Measurements from ENCODE around the gene POU4F2.

The POU4F2 gene, protein sequence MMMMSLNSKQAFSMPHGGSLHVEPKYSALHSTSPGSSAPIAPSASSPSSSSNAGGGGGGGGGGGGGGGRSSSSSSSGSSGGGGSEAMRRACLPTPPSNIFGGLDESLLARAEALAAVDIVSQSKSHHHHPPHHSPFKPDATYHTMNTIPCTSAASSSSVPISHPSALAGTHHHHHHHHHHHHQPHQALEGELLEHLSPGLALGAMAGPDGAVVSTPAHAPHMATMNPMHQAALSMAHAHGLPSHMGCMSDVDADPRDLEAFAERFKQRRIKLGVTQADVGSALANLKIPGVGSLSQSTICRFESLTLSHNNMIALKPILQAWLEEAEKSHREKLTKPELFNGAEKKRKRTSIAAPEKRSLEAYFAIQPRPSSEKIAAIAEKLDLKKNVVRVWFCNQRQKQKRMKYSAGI

DNA sequence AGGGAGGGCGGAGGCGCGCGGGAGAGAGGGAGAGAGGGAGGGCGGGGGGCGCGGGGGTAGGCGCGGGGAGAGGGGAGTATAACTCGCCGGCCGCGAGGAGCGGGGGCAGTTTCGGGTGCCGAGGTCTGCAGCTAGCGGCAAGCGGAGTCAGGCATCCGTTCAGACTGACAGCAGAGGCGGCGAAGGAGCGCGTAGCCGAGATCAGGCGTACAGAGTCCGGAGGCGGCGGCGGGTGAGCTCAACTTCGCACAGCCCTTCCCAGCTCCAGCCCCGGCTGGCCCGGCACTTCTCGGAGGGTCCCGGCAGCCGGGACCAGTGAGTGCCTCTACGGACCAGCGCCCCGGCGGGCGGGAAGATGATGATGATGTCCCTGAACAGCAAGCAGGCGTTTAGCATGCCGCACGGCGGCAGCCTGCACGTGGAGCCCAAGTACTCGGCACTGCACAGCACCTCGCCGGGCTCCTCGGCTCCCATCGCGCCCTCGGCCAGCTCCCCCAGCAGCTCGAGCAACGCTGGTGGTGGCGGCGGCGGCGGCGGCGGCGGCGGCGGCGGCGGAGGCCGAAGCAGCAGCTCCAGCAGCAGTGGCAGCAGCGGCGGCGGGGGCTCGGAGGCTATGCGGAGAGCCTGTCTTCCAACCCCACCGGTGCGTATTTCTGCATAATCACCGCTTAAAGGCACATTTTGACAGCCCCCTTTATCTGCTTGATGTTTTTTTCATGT is at the start of gene POU4F2:
Gene POU4F2 (plus strand): TSS at position 108 of the 720 bp plus-strand sequence. CDS start 248 bp downstream, at position 356.
- H3K4me1 ChIP-seq (ENCODE audit: control insufficient read depth, insufficient read depth, low read length), result no peaks in the 10 kb centered on the region
- no peak within 1 kb of the TSS for H3K4me3 ChIP-seq (ENCODE audit: low read length)
- H3K27ac ChIP-seq (ENCODE audit: low read depth, low read length), result no peak within 1 kb of the TSS
- no peaks in the 10 kb centered on the region for H3K36me3 ChIP-seq (ENCODE audit: control insufficient read depth, insufficient read depth, low read length)
- H3K9ac ChIP-seq (ENCODE audit: low read length), result no peak within 1 kb of the TSS
- H3K27me3 ChIP-seq (ENCODE audit: control insufficient read depth, insufficient read depth, low read length), result peaks cover 19% of the 10 kb centered on the region

DNA sequence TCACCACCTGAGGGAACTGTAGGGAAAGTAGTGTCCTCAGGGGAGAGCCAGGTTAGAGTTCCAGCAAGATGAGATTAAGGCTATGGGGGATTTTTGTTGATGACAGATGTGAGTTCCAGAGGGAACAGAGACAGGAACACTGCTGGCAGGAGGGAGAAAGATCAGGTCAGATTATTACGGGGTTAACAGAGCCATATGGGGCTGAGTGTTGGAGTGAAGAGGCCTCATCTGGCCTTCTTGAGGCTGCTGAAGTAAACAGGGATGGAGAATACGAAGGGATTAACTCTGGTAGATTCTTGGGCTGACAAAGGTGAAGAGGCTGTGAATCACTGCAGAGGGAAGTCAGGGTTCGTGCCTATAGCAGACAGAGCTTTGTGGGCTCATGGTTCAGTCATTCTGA is 47.9 kb upstream of the POU4F2 start:
- Histone ChIP-seq H3K27me3 (ENCODE audit: control insufficient read depth, insufficient read depth, low read length) (no peaks in the 10 kb centered on the region), H3K36me3 (ENCODE audit: control insufficient read depth, insufficient read depth, low read length) (no peaks in the 10 kb centered on the region), H3K4me3 (ENCODE audit: low read length) (no peak overlapping the region), H3K9ac (ENCODE audit: low read length) (no peak overlapping the region), H3K4me1 (ENCODE audit: control insufficient read depth, insufficient read depth, low read length) (no peaks in the 10 kb centered on the region), H3K27ac (ENCODE audit: low read depth, low read length) (no peak overlapping the region)

DNA sequence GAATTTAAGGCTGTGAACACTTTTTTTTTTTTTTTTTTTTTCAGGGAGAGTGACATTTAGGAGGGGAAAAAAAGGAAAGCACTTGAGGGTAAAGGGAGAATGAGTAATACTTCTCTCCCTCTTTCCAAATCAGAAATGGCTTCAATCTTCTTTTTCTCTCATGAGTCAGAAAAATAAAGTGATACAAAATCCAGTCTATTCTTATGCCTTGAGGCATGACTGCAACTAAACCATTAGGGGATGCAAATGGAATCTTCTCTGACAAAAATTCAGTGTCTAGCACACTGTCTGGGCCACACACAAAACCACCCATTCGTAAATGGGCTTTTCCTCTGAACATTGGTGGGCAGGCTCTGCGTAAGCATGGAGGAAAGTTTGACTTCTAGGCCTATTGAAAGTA is 46.7 kb upstream of the POU4F2 start:
- H3K27ac ChIP-seq (ENCODE audit: low read depth, low read length), result no peak overlapping the region
- H3K36me3 ChIP-seq (ENCODE audit: control insufficient read depth, insufficient read depth, low read length), result no peaks in the 10 kb centered on the region
- H3K27me3 ChIP-seq (ENCODE audit: control insufficient read depth, insufficient read depth, low read length), result no peaks in the 10 kb centered on the region
- no peak overlapping the region for H3K4me3 ChIP-seq (ENCODE audit: low read length)
- H3K4me1 ChIP-seq (ENCODE audit: control insufficient read depth, insufficient read depth, low read length), result no peaks in the 10 kb centered on the region
- H3K9ac ChIP-seq (ENCODE audit: low read length), result no peak overlapping the region

DNA sequence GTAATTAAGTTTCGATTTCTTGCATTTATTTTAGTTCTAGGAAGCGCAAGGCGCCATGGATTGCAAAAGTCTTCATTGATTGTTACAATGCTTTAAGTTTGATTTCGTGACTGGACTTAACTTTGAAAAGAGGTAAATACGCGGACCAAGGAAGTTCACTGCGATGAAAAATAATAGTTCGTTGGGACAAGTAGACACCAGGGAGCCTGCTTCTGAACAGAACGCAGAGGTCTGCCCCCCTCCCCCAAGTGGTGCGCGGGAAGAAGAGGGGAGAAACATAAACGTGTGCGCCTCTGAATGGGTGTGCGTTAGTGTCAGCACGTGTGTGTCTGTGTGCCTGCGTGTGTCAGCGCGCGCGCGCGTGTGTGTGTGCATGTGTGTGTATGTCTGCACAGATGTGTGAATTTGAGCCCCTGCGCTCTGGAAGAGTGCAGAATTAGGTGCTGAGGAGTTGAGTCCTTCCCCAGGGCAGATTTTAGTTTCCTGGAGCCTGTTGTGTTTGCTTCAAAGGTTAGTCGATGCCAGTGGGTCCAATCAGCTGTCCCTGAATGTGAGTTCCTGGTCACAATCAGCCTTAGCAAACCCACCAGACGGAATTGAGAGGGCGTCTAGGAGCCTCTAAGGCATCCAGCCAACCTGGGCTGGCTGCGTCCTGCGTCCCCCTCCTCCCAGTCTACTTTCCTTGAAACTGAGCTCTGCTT is 5.8 kb upstream of the POU4F2 start:
- Histone ChIP-seq H3K4me3 (ENCODE audit: low read length) (no peak overlapping the region), H3K36me3 (ENCODE audit: control insufficient read depth, insufficient read depth, low read length) (no peaks in the 10 kb centered on the region), H3K27me3 (ENCODE audit: control insufficient read depth, insufficient read depth, low read length) (peaks cover 16% of the 10 kb centered on the region), H3K4me1 (ENCODE audit: control insufficient read depth, insufficient read depth, low read length) (no peaks in the 10 kb centered on the region), H3K9ac (ENCODE audit: low read length) (no peak overlapping the region), H3K27ac (ENCODE audit: low read depth, low read length) (no peak overlapping the region)

DNA sequence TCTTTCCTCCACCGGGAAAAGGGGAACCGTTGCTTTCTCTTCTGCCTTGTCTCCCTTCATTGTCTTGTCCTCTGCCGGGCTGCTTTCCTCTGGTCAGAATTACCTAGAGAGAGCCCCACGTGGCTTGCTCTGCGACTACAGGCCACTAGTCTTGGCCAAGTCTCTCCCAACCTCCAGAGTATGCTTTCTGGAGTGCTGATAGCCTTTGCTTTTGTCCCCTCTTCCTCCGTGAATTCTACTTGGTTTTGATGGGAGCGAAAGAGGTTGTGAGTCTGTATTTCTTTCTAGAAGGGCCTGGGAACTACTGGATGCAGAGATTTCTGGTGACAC is 5.3 kb upstream of the POU4F2 start:
- peaks cover 16% of the 10 kb centered on the region for H3K27me3 ChIP-seq (ENCODE audit: control insufficient read depth, insufficient read depth, low read length)
- H3K4me1 ChIP-seq (ENCODE audit: control insufficient read depth, insufficient read depth, low read length), result no peaks in the 10 kb centered on the region
- H3K9ac ChIP-seq (ENCODE audit: low read length), result no peak overlapping the region
- no peak overlapping the region for H3K27ac ChIP-seq (ENCODE audit: low read depth, low read length)
- H3K4me3 ChIP-seq (ENCODE audit: low read length), result no peak overlapping the region
- H3K36me3 ChIP-seq (ENCODE audit: control insufficient read depth, insufficient read depth, low read length), result no peaks in the 10 kb centered on the region

DNA sequence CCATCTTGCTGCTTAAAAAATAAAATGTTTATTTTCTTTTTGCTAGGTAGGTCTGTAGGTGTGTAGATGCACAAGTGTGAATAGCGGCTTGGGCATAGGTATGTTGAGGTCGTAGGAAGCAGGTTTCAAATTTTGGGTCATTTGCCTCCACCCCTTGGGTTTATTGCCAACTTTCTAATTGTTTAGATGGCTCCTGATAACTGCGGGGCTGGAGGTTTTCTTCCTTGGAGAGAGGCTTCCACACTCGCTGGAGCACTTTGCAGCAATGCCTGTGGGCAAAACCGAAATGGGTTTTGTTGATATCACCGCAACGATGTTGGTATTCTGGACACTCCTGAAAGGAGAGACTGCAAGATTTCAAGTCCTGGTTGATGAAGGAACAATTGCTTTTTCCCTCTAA is 3.9 kb upstream of the POU4F2 start:
- peaks cover 17% of the 10 kb centered on the region for H3K27me3 ChIP-seq (ENCODE audit: control insufficient read depth, insufficient read depth, low read length)
- no peak overlapping the region for H3K4me3 ChIP-seq (ENCODE audit: low read length)
- no peak overlapping the region for H3K9ac ChIP-seq (ENCODE audit: low read length)
- no peak overlapping the region for H3K27ac ChIP-seq (ENCODE audit: low read depth, low read length)
- H3K4me1 ChIP-seq (ENCODE audit: control insufficient read depth, insufficient read depth, low read length), result no peaks in the 10 kb centered on the region
- H3K36me3 ChIP-seq (ENCODE audit: control insufficient read depth, insufficient read depth, low read length), result no peaks in the 10 kb centered on the region

DNA sequence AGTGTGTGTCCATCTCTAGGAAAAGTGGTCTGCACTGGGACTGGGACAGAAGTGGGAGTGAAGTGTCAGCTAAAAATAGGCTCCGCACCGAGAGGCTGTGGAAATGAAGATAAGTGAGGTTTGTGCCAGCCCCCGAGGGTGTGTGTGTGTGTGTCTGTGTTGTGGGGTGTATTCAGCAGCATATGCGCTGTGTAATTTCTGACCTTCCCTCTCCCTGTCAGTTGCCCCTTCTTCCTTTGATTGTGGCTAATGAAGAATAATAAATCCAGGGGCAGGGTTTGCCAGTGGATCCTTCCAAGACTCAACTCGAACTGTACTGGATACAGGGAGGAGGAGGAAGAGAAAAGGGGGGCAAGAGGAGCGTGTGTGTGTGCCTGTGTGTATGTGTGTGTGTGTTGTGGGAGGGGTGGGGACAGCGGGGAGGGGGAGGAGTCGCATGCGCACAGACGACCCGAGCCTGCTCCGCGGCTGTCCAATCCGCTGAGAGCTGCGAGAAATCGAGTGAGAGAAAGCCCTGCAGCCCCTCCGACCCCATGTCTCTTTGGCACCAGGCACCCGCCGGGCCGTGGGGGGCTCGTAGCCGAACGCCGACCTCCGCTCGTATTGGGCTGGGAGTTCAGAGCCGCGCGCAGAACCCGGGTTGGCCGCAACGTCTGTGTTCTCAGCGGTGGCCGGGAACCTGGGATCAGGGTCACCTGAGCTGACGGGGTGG is 916 bp upstream of the POU4F2 start:
- no peaks in the 10 kb centered on the region for H3K4me1 ChIP-seq (ENCODE audit: control insufficient read depth, insufficient read depth, low read length)
- no peaks in the 10 kb centered on the region for H3K36me3 ChIP-seq (ENCODE audit: control insufficient read depth, insufficient read depth, low read length)
- peaks cover 22% of the 10 kb centered on the region for H3K27me3 ChIP-seq (ENCODE audit: control insufficient read depth, insufficient read depth, low read length)
- H3K27ac ChIP-seq (ENCODE audit: low read depth, low read length), result no peak overlapping the region
- H3K4me3 ChIP-seq (ENCODE audit: low read length), result no peak overlapping the region
- H3K9ac ChIP-seq (ENCODE audit: low read length), result no peak overlapping the region

GRCh38 chr4:146638333-146638785 is 334 bp upstream of the POU4F2 start:
- Histone ChIP-seq H3K4me3 (ENCODE audit: low read length) (no peak overlapping the region), H3K9ac (ENCODE audit: low read length) (no peak overlapping the region), H3K27me3 (ENCODE audit: control insufficient read depth, insufficient read depth, low read length) (peaks cover 22% of the 10 kb centered on the region), H3K4me1 (ENCODE audit: control insufficient read depth, insufficient read depth, low read length) (no peaks in the 10 kb centered on the region), H3K27ac (ENCODE audit: low read depth, low read length) (no peak overlapping the region), H3K36me3 (ENCODE audit: control insufficient read depth, insufficient read depth, low read length) (no peaks in the 10 kb centered on the region)

GRCh38 chr4:146639506-146639932 is 826 bp downstream of the POU4F2 start:
- Histone ChIP-seq H3K4me1 (ENCODE audit: control insufficient read depth, insufficient read depth, low read length) (no peaks in the 10 kb centered on the region), H3K9ac (ENCODE audit: low read length) (no peak overlapping the region), H3K27ac (ENCODE audit: low read depth, low read length) (no peak overlapping the region), H3K36me3 (ENCODE audit: control insufficient read depth, insufficient read depth, low read length) (no peaks in the 10 kb centered on the region), H3K27me3 (ENCODE audit: control insufficient read depth, insufficient read depth, low read length) (peaks cover 19% of the 10 kb centered on the region), H3K4me3 (ENCODE audit: low read length) (no peak overlapping the region)

- H3K36me3 ChIP-seq (ENCODE audit: control insufficient read depth, insufficient read depth, low read length), result no peaks in the 10 kb centered on the region
- H3K27me3 ChIP-seq (ENCODE audit: control insufficient read depth, insufficient read depth, low read length), result peaks cover 19% of the 10 kb centered on the region
- H3K9ac ChIP-seq (ENCODE audit: low read length), result no peak overlapping the region
- no peaks in the 10 kb centered on the region for H3K4me1 ChIP-seq (ENCODE audit: control insufficient read depth, insufficient read depth, low read length)
- H3K4me3 ChIP-seq (ENCODE audit: low read length), result no peak overlapping the region
- H3K27ac ChIP-seq (ENCODE audit: low read depth, low read length), result no peak overlapping the region
These were observed 1.4 kb downstream of the POU4F2 start for GRCh38 chr4:146640021-146640464.

DNA sequence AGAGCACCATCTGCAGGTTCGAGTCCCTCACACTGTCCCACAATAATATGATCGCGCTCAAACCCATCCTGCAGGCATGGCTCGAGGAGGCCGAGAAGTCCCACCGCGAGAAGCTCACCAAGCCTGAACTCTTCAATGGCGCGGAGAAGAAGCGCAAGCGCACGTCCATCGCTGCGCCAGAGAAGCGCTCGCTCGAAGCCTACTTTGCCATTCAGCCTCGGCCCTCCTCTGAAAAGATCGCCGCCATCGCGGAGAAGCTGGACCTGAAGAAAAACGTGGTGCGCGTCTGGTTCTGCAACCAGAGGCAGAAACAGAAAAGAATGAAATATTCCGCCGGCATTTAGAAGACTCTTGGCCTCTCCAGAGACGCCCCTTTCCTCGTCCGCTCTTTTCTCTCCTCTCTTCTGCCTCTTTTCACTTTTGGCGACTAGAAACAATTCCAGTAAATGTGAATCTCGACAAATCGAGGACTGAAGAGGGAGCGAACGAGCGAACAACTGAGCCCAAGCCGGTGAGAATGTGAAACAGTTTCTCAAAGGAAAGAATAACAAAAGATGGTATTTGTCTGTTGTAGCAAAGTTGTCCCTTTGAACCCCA is 1.9 kb downstream of the POU4F2 start:
- no peak overlapping the region for H3K4me3 ChIP-seq (ENCODE audit: low read length)
- H3K9ac ChIP-seq (ENCODE audit: low read length), result no peak overlapping the region
- H3K36me3 ChIP-seq (ENCODE audit: control insufficient read depth, insufficient read depth, low read length), result no peaks in the 10 kb centered on the region
- H3K4me1 ChIP-seq (ENCODE audit: control insufficient read depth, insufficient read depth, low read length), result no peaks in the 10 kb centered on the region
- H3K27ac ChIP-seq (ENCODE audit: low read depth, low read length), result no peak overlapping the region
- H3K27me3 ChIP-seq (ENCODE audit: control insufficient read depth, insufficient read depth, low read length), result peaks cover 19% of the 10 kb centered on the region

- Histone ChIP-seq H3K4me1 (ENCODE audit: control insufficient read depth, insufficient read depth, low read length) (no peaks in the 10 kb centered on the region), H3K4me3 (ENCODE audit: low read length) (no peak overlapping the region), H3K27me3 (ENCODE audit: control insufficient read depth, insufficient read depth, low read length) (peaks cover 17% of the 10 kb centered on the region), H3K36me3 (ENCODE audit: control insufficient read depth, insufficient read depth, low read length) (no peaks in the 10 kb centered on the region), H3K9ac (ENCODE audit: low read length) (no peak overlapping the region), H3K27ac (ENCODE audit: low read depth, low read length) (no peak overlapping the region)
These were observed 3.1 kb downstream of the POU4F2 start for GRCh38 chr4:146641762-146642161.
